Mesodermal cell (in vitro differentiated cells): ENCODE data around the gene ULK4.
"Not testable (repeated sequence)": the region's sequence is repeated elsewhere in the genome, so short reads cannot be mapped to it uniquely, and the experiment has no call there.

ENCODE experiments used
- H3K27ac ChIP-seq: 2 replicates; pipeline ENCODE4 v1.7.0; 2013; ENCODE audit warnings: mild to moderate bottlenecking, low read depth, low read length, moderate library complexity; ENCODE audit not compliant: severe bottlenecking
- H3K36me3 ChIP-seq: 2 replicates; pipeline ENCODE4 v1.7.1; 2013; ENCODE audit warnings: mild to moderate bottlenecking, low read length, moderate library complexity; ENCODE audit not compliant: control insufficient read depth, insufficient read depth
- H3K4me1 ChIP-seq: one replicate; pipeline ENCODE4 v1.7.1; 2013; ENCODE audit warnings: mild to moderate bottlenecking, low read length; ENCODE audit not compliant: insufficient read depth, control insufficient read depth, poor library complexity, severe bottlenecking
- H3K4me3 ChIP-seq: 2 replicates; pipeline ENCODE4 v1.7.0; 2013; ENCODE audit warnings: low read length, control low read depth, mild to moderate bottlenecking; ENCODE audit not compliant: insufficient read depth, poor library complexity, severe bottlenecking; ENCODE audit errors: extremely low read depth
- H3K9me3 ChIP-seq: 2 replicates; pipeline ENCODE4 v1.7.1; 2013; ENCODE audit warnings: mild to moderate bottlenecking, low read length, moderate library complexity; ENCODE audit not compliant: control insufficient read depth
- WGBS, 2 experiments: methylation state at CpG; one replicate each; pipeline ENCODE4 v1.1.5; 2013; ENCODE audit warnings: missing lambda C conversion rate in 2 of 2; ENCODE audit not compliant: insufficient coverage in 2 of 2; 5-methylcytosine and 5-hydroxymethylcytosine counted together

ULK4 gene

GRCh38 chr3:41297750-41298149 lies 664.2 kb downstream of the ULK4 start:
- no peaks in the 10 kb centered on the region for H3K9me3 ChIP-seq
- no peak overlapping the region for H3K27ac ChIP-seq
- no peaks in the 10 kb centered on the region for H3K4me1 ChIP-seq
- no peak overlapping the region for H3K4me3 ChIP-seq
- no CpG with 5 or more reads among the region's 1 CpG for WGBS, 2 experiments
- no peaks in the 10 kb centered on the region for H3K36me3 ChIP-seq

GRCh38 chr3:41296556-41296955 lies 665.3 kb downstream of the ULK4 start:
- Histone ChIP-seq H3K36me3 (no peaks in the 10 kb centered on the region), H3K9me3 (no peaks in the 10 kb centered on the region), H3K4me3 (no peak overlapping the region), H3K27ac (no peak overlapping the region), H3K4me1 (no peaks in the 10 kb centered on the region)
- WGBS, 2 experiments = 83 to 98% methylated on average over 2 of the region's 2 CpGs

DNA sequence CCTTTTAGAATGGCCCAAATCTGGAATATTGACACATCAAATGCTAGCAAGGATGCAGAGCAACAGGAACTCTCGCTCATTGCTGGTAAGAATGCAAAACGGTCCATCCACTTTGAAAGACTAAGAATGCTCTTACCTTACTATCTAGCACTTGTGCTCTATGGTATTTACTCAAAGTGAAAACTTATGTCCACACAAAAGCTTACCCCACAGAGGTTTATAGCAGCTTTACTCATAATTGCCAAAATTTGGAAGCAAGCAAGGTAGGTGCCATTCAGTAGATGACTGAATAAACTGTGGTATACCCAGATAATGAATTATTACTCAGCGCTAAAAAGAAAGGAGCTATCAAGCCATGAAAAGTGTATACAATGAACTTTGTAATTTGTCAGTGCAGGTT lies 666.2 kb downstream of the ULK4 start:
- Histone ChIP-seq H3K4me1 (no peaks in the 10 kb centered on the region), H3K27ac (no peak overlapping the region), H3K4me3 (no peak overlapping the region), H3K9me3 (no peaks in the 10 kb centered on the region), H3K36me3 (no peaks in the 10 kb centered on the region)
- WGBS, 2 experiments = 40 to 54% methylated on average over 2 to 3 of the region's 3 CpGs

DNA sequence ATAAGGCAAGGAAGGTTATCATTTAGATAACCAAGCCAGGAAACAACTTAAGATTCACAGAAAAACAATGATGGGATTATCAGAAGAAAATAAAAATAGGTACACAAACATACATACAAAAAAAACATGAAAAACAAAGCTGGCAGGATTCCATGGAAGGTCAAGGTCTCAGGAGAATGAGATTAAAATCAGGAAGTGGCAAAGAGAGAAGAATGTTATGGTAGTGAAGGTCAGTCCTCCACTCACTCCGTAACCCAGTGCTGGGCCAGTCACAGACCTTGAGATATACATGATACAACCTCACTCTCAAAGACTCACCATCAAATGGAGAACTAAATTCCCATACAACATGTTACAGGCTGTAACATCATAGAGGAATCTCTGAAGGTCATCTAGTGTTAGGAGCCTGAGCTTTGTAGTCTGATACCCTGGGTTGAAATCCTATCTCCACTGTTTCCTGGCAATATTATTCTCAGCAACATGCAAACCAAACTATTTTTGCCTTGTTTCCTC lies 668.7 kb downstream of the ULK4 start:
- no peaks in the 10 kb centered on the region for H3K9me3 ChIP-seq
- H3K4me1 ChIP-seq = no peaks in the 10 kb centered on the region
- no peak overlapping the region for H3K4me3 ChIP-seq
- no peak overlapping the region for H3K27ac ChIP-seq
- no CpG with 5 or more reads among the region's 1 CpG for WGBS, 2 experiments
- H3K36me3 ChIP-seq = no peaks in the 10 kb centered on the region

DNA sequence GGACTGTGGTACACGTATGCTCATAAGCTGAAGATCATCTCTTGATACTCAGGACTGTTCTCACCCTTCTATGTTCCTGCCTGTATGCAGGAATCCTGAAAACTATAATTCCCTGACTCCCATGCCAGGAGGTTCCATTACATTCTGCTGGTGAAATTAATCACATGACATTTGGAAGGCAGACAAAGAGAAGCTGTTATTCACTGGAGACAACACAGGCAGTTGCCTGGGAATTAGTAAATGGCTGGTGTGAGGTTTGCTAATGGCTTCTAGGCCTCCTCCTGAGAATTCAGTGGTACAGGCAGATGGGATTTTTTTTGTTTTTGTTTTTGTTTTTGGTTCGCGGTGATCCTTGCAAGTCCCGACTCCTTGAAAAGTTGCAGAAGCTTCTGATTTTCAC lies 671.2 kb downstream of the ULK4 start:
- WGBS, 2 experiments = 91 to 100% methylated on average over 1 of the region's 4 CpGs
- H3K27ac ChIP-seq = no peak overlapping the region
- no peak overlapping the region for H3K4me3 ChIP-seq
- no peaks in the 10 kb centered on the region for H3K4me1 ChIP-seq
- H3K9me3 ChIP-seq = no peaks in the 10 kb centered on the region
- no peaks in the 10 kb centered on the region for H3K36me3 ChIP-seq

GRCh38 chr3:41290306-41290705 lies 671.6 kb downstream of the ULK4 start:
- Histone ChIP-seq H3K4me1 (no peaks in the 10 kb centered on the region), H3K27ac (no peak overlapping the region), H3K36me3 (no peaks in the 10 kb centered on the region), H3K4me3 (no peak overlapping the region), H3K9me3 (no peaks in the 10 kb centered on the region)
- 83 to 100% methylated on average over 1 to 2 of the region's 2 CpGs for WGBS, 2 experiments

DNA sequence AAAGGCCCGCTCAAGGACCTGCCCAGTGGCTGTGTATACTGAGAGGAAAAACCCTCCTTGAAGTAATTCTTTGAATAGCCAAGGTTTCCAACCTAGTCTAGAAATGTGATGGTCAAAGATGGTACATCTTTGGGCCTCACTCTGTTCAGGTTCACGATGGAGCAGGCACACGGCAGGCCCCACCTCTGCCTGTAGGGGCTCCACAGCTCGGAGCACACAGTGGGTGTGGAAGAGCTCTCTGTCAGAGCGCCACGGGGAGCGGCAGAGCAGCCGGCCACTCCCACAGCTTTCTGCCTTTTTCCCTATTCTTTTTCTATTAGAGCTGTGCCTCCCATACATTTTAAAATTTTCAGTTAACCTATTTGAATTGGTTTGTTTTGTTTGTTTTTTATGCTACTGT lies 673.1 kb downstream of the ULK4 start:
- Histone ChIP-seq H3K4me3 (no peak overlapping the region), H3K36me3 (no peaks in the 10 kb centered on the region), H3K27ac (no peak overlapping the region), H3K9me3 (no peaks in the 10 kb centered on the region), H3K4me1 (no peaks in the 10 kb centered on the region)
- WGBS, 2 experiments = 71 to 96% methylated on average over 1 to 5 of the region's 8 CpGs

DNA sequence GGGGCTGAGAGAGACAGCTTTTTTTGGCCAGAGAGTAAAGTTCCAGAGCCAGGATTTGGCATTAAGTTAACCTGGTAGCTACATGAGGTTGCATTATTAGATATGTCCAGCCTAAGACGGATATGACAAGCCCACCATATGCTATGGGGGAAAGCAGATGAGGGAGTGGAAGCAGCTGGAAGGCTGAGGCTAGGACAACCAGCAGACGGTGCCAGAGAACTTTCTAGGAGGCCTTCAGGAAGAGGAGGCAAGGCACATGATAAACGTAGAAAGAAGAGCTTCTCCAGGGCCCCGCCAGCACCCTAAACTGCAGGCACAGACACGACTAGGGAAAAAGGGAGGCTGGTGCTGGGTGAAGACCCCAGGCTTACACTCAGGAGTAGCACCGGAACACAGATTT lies 675.6 kb downstream of the ULK4 start:
- Histone ChIP-seq H3K9me3 (no peaks in the 10 kb centered on the region), H3K4me3 (no peak overlapping the region), H3K36me3 (no peaks in the 10 kb centered on the region), H3K4me1 (no peaks in the 10 kb centered on the region), H3K27ac (no peak overlapping the region)
- 59 to 65% methylated on average over 6 of the region's 6 CpGs for WGBS, 2 experiments

DNA sequence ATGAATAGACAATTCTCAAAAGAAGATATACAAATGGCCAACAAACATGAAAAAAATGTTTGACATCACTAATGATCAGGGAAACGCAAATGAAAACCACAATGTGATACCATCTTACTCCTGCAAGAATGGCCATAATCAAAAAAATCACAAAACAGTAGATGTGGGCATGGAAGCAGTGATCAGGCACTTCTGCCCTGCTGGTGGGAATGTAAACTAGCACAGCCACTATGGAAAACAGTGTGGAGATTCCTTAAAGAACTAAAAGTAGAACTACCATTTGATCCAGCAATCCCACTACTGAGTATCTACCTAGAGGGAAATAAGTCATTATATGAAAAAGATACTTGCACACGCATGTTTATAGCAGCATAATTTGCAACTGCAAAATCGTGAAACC lies 677.0 kb downstream of the ULK4 start:
- not testable (repeated sequence) for H3K9me3 ChIP-seq, H3K4me1 ChIP-seq, H3K4me3 ChIP-seq, H3K27ac ChIP-seq, H3K36me3 ChIP-seq
- 83 to 100% methylated on average over 1 to 2 of the region's 3 CpGs for WGBS, 2 experiments

- no peak overlapping the region for H3K4me3 ChIP-seq
- no peaks in the 10 kb centered on the region for H3K36me3 ChIP-seq
- no peaks in the 10 kb centered on the region for H3K9me3 ChIP-seq
- H3K27ac ChIP-seq = no peak overlapping the region
- H3K4me1 ChIP-seq = no peaks in the 10 kb centered on the region
- 68 to 79% methylated on average over 10 to 11 of the region's 16 CpGs for WGBS, 2 experiments
Measured at GRCh38 chr3:41277790-41278465, 684.0 kb downstream of the ULK4 start.

- Histone ChIP-seq H3K9me3 (no peaks in the 10 kb centered on the region), H3K4me1 (no peaks in the 10 kb centered on the region), H3K36me3 (no peaks in the 10 kb centered on the region), H3K27ac (no peak overlapping the region), H3K4me3 (no peak overlapping the region)
- 90 to 100% methylated on average over 2 to 4 of the region's 4 CpGs for WGBS, 2 experiments
Measured at GRCh38 chr3:41276191-41276590, 685.7 kb downstream of the ULK4 start.
